PFSK-1 (cell line): ENCODE measurements around the gene PRKCE.

Experiments used
- FOXP2 ChIP-seq: optimal IDR thresholded peaks from 2 replicates; pipeline ENCODE3; 2011; ENCODE audit warnings: borderline replicate concordance, control low read depth, inconsistent platforms; ENCODE audit not compliant: insufficient read depth; ENCODE audit errors: extremely low read length, extremely low read depth
- POLR2AphosphoS5 ChIP-seq: IDR thresholded peaks from 2 replicates; pipeline ENCODE4 v1.6.1; 2012; ENCODE audit warnings: low read depth, mild to moderate bottlenecking, control low read depth, low read length, moderate library complexity
- REST ChIP-seq, 2 experiments: IDR thresholded peaks; 2 replicates each; pipeline versions ENCODE4 v1.6.1 to v1.8.0; 2011 to 2012; ENCODE audit warnings: low read depth in 2 of 2, low read length in 2 of 2, control low read depth in 1 of 2, inconsistent platforms in 1 of 2, mild to moderate bottlenecking in 1 of 2, moderate library complexity in 1 of 2; ENCODE audit not compliant: insufficient read depth in 1 of 2
- SIN3A ChIP-seq: IDR thresholded peaks from 2 replicates; pipeline ENCODE4 v1.6.1; 2012; ENCODE audit warnings: mild to moderate bottlenecking, low read length, moderate library complexity, borderline replicate concordance; ENCODE audit not compliant: insufficient read depth
- TAF1 ChIP-seq: IDR thresholded peaks from 2 replicates; pipeline ENCODE4 v1.6.1; 2012; ENCODE audit warnings: low read length, control low read depth, borderline replicate concordance; ENCODE audit not compliant: insufficient read depth

The PRKCE gene

GRCh38 chr2:45685260-45685659 is 33.8 kb downstream of the PRKCE start:
- TF ChIP-seq TAF1 (no peak), POLR2AphosphoS5 (no peak), REST (IDR thresholded peaks at IDR 0.05; ENCODE audit: insufficient read depth in 1 of 2, low read depth in 2 of 2, low read length in 2 of 2) (no peak), SIN3A (no peak), FOXP2 (no peak)

GRCh38 chr2:45687964-45688363 is 36.5 kb downstream of the PRKCE start:
- no peak for TF ChIP-seq REST (IDR thresholded peaks at IDR 0.05; ENCODE audit: insufficient read depth in 1 of 2, low read depth in 2 of 2, low read length in 2 of 2)
- TF ChIP-seq POLR2AphosphoS5 = no peak
- TF ChIP-seq TAF1 = no peak
- TF ChIP-seq SIN3A = no peak
- no peak for TF ChIP-seq FOXP2

- TF ChIP-seq TAF1 = no peak
- TF ChIP-seq POLR2AphosphoS5 = no peak
- no peak for TF ChIP-seq FOXP2
- TF ChIP-seq REST (IDR thresholded peaks at IDR 0.05; ENCODE audit: insufficient read depth in 1 of 2, low read depth in 2 of 2, low read length in 2 of 2) = no peak
- TF ChIP-seq SIN3A = no peak
Measured at GRCh38 chr2:45688479-45689298, 37.2 kb downstream of the PRKCE start.

- no peak for TF ChIP-seq TAF1
- no peak for TF ChIP-seq POLR2AphosphoS5
- TF ChIP-seq FOXP2 = no peak
- no peak for TF ChIP-seq SIN3A
- no peak for TF ChIP-seq REST (IDR thresholded peaks at IDR 0.05; ENCODE audit: insufficient read depth in 1 of 2, low read depth in 2 of 2, low read length in 2 of 2)
Measured at GRCh38 chr2:45690231-45690630, 38.8 kb downstream of the PRKCE start.
